ENCODE results near the gene RABGEF1. TPM values are rescaled to one million over a fixed set of nuclear protein-coding genes. Genes with fewer than 3 reads are reported as not detected.

Gene RABGEF1
- total and polyA plus RNA-seq, 9 of the 15 experiments (the other 6 are each of a cell fraction or from before 2014, with no cell fraction given) = 7.0 to 29.3 (median 20.5) TPM

GRCh38 chr7:66698652-66699205 lies 41.8 kb upstream of the RABGEF1 start (continued):
- TF ChIP-seq JUNB (CRISPR knock-in tag; conservative IDR thresholded peaks at IDR 0.05) (no peak), ZNF717 (CRISPR knock-in tag; IDR thresholded peaks at IDR 0.05) (no peak), ETV1 (tag; conservative IDR thresholded peaks at IDR 0.05; ENCODE audit: low read depth) (no peak), CBX1 (IDR thresholded peaks at IDR 0.05; ENCODE audit: low read depth) (0 out of 2 replicates have a peak, but pooled peaks have one; percentile 26), SMAD1 (IDR thresholded peaks at IDR 0.05; ENCODE audit: low read depth, low read length, partially characterized antibody) (no peak), MEIS2 (IDR thresholded peaks at IDR 0.05; ENCODE audit: partially characterized antibody) (no peak), RAD51 (IDR thresholded peaks at IDR 0.05; ENCODE audit: borderline replicate concordance, low read depth) (no peak)
- TF ChIP-seq, protein P1, sequence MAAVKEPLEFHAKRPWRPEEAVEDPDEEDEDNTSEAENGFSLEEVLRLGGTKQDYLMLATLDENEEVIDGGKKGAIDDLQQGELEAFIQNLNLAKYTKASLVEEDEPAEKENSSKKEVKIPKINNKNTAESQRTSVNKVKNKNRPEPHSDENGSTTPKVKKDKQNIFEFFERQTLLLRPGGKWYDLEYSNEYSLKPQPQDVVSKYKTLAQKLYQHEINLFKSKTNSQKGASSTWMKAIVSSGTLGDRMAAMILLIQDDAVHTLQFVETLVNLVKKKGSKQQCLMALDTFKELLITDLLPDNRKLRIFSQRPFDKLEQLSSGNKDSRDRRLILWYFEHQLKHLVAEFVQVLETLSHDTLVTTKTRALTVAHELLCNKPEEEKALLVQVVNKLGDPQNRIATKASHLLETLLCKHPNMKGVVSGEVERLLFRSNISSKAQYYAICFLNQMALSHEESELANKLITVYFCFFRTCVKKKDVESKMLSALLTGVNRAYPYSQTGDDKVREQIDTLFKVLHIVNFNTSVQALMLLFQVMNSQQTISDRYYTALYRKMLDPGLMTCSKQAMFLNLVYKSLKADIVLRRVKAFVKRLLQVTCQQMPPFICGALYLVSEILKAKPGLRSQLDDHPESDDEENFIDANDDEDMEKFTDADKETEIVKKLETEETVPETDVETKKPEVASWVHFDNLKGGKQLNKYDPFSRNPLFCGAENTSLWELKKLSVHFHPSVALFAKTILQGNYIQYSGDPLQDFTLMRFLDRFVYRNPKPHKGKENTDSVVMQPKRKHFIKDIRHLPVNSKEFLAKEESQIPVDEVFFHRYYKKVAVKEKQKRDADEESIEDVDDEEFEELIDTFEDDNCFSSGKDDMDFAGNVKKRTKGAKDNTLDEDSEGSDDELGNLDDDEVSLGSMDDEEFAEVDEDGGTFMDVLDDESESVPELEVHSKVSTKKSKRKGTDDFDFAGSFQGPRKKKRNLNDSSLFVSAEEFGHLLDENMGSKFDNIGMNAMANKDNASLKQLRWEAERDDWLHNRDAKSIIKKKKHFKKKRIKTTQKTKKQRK (IDR thresholded peaks at IDR 0.05; ENCODE audit: borderline replicate concordance, low read depth, low read length) = no peak
